ENCODE results near the gene SLC12A1. TPM values are rescaled to one million over a fixed set of nuclear protein-coding genes. Genes with fewer than 3 reads are reported as not detected.

Gene SLC12A1
- total and polyA plus RNA-seq, 7 donors: 0.03 TPM; not detected in 6

DNA sequence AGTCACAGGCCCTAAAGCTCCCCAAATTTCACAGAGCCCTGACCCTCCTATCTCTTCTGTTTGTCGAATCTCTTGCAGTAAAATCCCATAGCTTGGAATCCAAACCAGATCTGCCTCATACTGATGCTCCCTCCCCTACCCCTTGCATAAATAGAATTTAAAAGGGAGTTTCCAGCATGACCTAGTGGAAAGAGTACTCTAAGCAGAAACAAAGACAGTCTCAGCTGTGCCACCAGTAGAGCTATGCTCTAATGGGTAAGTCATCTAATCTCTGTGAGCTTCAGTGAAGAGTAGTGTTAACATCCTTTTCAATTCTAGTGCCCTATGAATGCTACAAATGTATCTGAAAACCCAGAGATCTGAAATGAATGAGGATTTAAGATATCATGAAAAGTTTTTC is 4.0 kb upstream of the SLC12A1 start:
- H3K27me3 ChIP-seq: no peaks in the 10 kb centered on the region
- no peaks in the 10 kb centered on the region for H3K4me1 ChIP-seq

DNA sequence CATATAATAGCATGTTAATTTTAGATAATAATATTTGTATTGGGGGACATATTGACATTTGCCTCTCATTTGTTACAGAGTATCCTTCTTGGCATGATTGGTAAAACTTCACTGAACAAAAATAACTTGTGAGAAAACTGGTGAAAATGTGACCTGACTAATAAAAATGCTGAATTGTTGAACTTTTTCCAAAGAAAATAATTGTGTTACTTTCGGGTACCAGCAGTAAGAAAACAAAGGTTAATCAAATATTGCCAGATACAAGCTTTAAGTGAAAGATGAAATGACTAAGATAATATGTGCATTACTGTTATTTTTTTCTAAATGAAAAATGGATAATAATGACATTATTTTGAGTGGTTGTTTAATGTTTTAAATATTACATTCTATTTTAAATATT is 15.2 kb downstream of the SLC12A1 start:
- Histone ChIP-seq H3K27me3 (no peaks in the 10 kb centered on the region), H3K36me3 (no peaks in the 10 kb centered on the region), H3K9me3 (no peaks in the 10 kb centered on the region), H3K4me1 (no peaks in the 10 kb centered on the region), H3K4me3 (no peak overlapping the region), H3K27ac (no peak overlapping the region)
- no peak for TF ChIP-seq POLR2A (IDR thresholded peaks at IDR 0.05)
- no peak for TF ChIP-seq EP300 (IDR thresholded peaks at IDR 0.05)
- TF ChIP-seq CTCF (IDR thresholded peaks at IDR 0.05): no peak
- TF ChIP-seq POLR2AphosphoS5 (IDR thresholded peaks at IDR 0.05): no peak
- intact Hi-C loops (cut with DNase I): no loop called here
- no peak for DNase-seq
- 31 to 70% methylated on average over 1 of the region's 1 CpG for WGBS, 2 donors

More for the DNA sequence above, 4.0 kb upstream of the SLC12A1 start:
- TF ChIP-seq CTCF (IDR thresholded peaks at IDR 0.05) (no peak), POLR2A (IDR thresholded peaks at IDR 0.05) (no peak), EP300 (IDR thresholded peaks at IDR 0.05) (no peak), POLR2AphosphoS5 (IDR thresholded peaks at IDR 0.05) (no peak)
- 82 to 85% methylated on average over 1 of the region's 1 CpG for WGBS, 2 donors
- Histone ChIP-seq H3K36me3 (no peaks in the 10 kb centered on the region), H3K4me3 (no peak overlapping the region), H3K9me3 (no peaks in the 10 kb centered on the region), H3K27ac (no peak overlapping the region)
- DNase-seq: no peak
- intact Hi-C loops (cut with DNase I): no loop called here

DNA sequence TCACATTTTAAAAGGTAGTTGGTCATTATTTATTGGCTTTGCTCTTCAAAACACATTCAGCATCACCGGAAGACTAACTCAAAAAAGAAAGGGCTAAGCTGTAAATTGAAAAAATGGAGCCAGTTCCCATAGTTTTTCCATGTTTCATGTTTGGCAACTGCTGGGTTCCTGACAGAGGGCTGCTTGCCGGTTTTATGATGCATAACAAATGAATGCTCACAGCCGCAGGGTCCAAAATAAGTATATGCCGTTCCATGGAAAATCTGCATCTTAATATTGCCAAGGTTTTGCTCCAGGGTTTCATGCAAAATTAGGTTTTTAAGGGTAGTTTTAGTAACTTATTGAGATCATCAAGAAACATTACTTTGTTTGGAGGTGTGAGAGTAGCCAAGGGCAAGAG is 15.8 kb downstream of the SLC12A1 start:
- intact Hi-C loops (cut with DNase I): no loop called here
- Histone ChIP-seq H3K4me1 (no peaks in the 10 kb centered on the region), H3K4me3 (no peak overlapping the region), H3K27ac (no peak overlapping the region), H3K9me3 (no peaks in the 10 kb centered on the region), H3K36me3 (no peaks in the 10 kb centered on the region), H3K27me3 (no peaks in the 10 kb centered on the region)
- DNase-seq: no peak
- 89% methylated on average over 4 of the region's 4 CpGs for WGBS, 2 donors
- no peak for TF ChIP-seq POLR2A (IDR thresholded peaks at IDR 0.05)
- no peak for TF ChIP-seq CTCF (IDR thresholded peaks at IDR 0.05)
- TF ChIP-seq EP300 (IDR thresholded peaks at IDR 0.05): no peak
- no peak for TF ChIP-seq POLR2AphosphoS5 (IDR thresholded peaks at IDR 0.05)

DNA sequence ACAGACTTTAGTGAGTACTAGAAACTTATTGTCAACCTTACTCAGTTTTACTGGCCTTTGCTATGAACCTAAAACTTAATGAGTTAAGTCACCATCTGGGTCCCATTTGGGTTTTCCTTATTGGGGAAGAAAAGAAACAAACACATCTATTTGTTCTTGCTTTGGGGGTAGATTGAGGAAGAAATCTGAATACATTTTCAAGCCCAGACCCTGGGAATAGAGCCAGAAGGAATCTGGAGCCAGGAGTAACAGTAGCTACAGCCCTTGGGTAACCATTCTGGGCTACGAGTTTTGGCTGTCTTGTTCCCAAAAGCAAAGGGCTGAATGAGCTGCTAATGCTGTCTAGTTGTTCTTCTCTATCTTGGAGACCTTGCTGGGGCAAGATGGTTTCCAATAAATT is 16.5 kb downstream of the SLC12A1 start:
- intact Hi-C loops (cut with DNase I): no loop called here
- no peak overlapping the region for H3K27ac ChIP-seq

More for the DNA sequence above, 16.5 kb downstream of the SLC12A1 start:
- WGBS, 2 donors: 59 to 68% methylated on average over 1 of the region's 1 CpG
- DNase-seq: no peak
- no peaks in the 10 kb centered on the region for H3K36me3 ChIP-seq
- H3K4me1 ChIP-seq: no peaks in the 10 kb centered on the region
- no peaks in the 10 kb centered on the region for H3K27me3 ChIP-seq
- H3K4me3 ChIP-seq: no peak overlapping the region
- no peaks in the 10 kb centered on the region for H3K9me3 ChIP-seq
- TF ChIP-seq CTCF (IDR thresholded peaks at IDR 0.05) (no peak), EP300 (IDR thresholded peaks at IDR 0.05) (no peak), POLR2AphosphoS5 (IDR thresholded peaks at IDR 0.05) (no peak), POLR2A (IDR thresholded peaks at IDR 0.05) (no peak)
